ENCODE measurements around the gene SSTR1. TPM values are rescaled to one million over a fixed set of nuclear protein-coding genes. Genes with fewer than 3 reads are reported as not detected.

SSTR1 gene
- total RNA-seq, 1 donor: under 0.01 TPM

GRCh38 chr14:38225946-38226345 lies 18.2 kb downstream of the SSTR1 start:
- no peak for DNase-seq (ENCODE audit: low read depth in 2 of 3, low spot score in 2 of 3)

- no peak for DNase-seq (ENCODE audit: low read depth in 2 of 3, low spot score in 2 of 3)
These were observed 18.7 kb downstream of the SSTR1 start for GRCh38 chr14:38226366-38226765.

- no peak for DNase-seq (ENCODE audit: low read depth in 2 of 3, low spot score in 2 of 3)
These were observed 25.5 kb downstream of the SSTR1 start for GRCh38 chr14:38233218-38233617.

- no peak for DNase-seq (ENCODE audit: low read depth in 2 of 3, low spot score in 2 of 3)
These were observed 30.6 kb downstream of the SSTR1 start for GRCh38 chr14:38238332-38238731.

GRCh38 chr14:38238878-38239277 lies 31.2 kb downstream of the SSTR1 start:
- no peak for DNase-seq (ENCODE audit: low read depth in 2 of 3, low spot score in 2 of 3)

GRCh38 chr14:38243696-38244240 lies 36.1 kb downstream of the SSTR1 start:
- DNase-seq (ENCODE audit: low read depth in 2 of 3, low spot score in 2 of 3): no peak

GRCh38 chr14:38248321-38249028 lies 40.8 kb downstream of the SSTR1 start:
- no peak for DNase-seq (ENCODE audit: low read depth in 2 of 3, low spot score in 2 of 3)

GRCh38 chr14:38250331-38250730 lies 42.6 kb downstream of the SSTR1 start:
- no peak for DNase-seq (ENCODE audit: low read depth in 2 of 3, low spot score in 2 of 3)

GRCh38 chr14:38252066-38252710 lies 44.5 kb downstream of the SSTR1 start:
- no peak for DNase-seq (ENCODE audit: low read depth in 2 of 3, low spot score in 2 of 3)

GRCh38 chr14:38253676-38254075 lies 46.0 kb downstream of the SSTR1 start:
- DNase-seq (ENCODE audit: low read depth in 2 of 3, low spot score in 2 of 3): no peak

GRCh38 chr14:38254571-38255407 lies 47.1 kb downstream of the SSTR1 start:
- peak in 1 of 3 donors; percentile 20 for DNase-seq (ENCODE audit: low read depth in 2 of 3, low spot score in 2 of 3)

- DNase-seq (ENCODE audit: low read depth in 2 of 3, low spot score in 2 of 3): peak in 1 of 3 donors; percentile 32
These were observed 47.6 kb downstream of the SSTR1 start for GRCh38 chr14:38255408-38255672.

GRCh38 chr14:38255673-38256532 lies 48.2 kb downstream of the SSTR1 start, which contains the start of gene CLEC14A:
Gene CLEC14A (minus strand): TSS chr14:38256093. CDS start chr14:38256022, 71 bp downstream.
- DNase-seq (ENCODE audit: low read depth in 2 of 3, low spot score in 2 of 3): peak in 2 of 3 donors; percentile 56 to 73

- DNase-seq (ENCODE audit: low read depth in 2 of 3, low spot score in 2 of 3): no peak
These were observed 48.8 kb downstream of the SSTR1 start for GRCh38 chr14:38256533-38256840.

- DNase-seq (ENCODE audit: low read depth in 2 of 3, low spot score in 2 of 3): no peak
These were observed 49.8 kb downstream of the SSTR1 start for GRCh38 chr14:38257507-38257906.

GRCh38 chr14:38261620-38262019 lies 53.9 kb downstream of the SSTR1 start:
- no peak for DNase-seq (ENCODE audit: low read depth in 2 of 3, low spot score in 2 of 3)
